Endothelial cell of umbilical vein (primary cell): Measurements from ENCODE around the gene KRT32.

Experiments used
- EZH2 ChIP-seq: IDR thresholded peaks from 2 replicates; pipeline ENCODE4 v1.6.1; 2012; ENCODE audit warnings: borderline replicate concordance, low read depth, mild to moderate bottlenecking, moderate library complexity, low read length, inconsistent platforms; ENCODE audit not compliant: severe bottlenecking
- FOS ChIP-seq: IDR thresholded peaks from 2 replicates; pipeline ENCODE4 v1.6.1; 2011; ENCODE audit warnings: mild to moderate bottlenecking, low read length, moderate library complexity, borderline replicate concordance; ENCODE audit not compliant: insufficient read depth
- GATA2 ChIP-seq: IDR thresholded peaks from 2 replicates; pipeline ENCODE4 v1.7.0; 2011; ENCODE audit warnings: low read depth, mild to moderate bottlenecking, moderate library complexity, mixed read lengths, low read length; ENCODE audit not compliant: insufficient read length, insufficient read depth
- MYC ChIP-seq: IDR thresholded peaks from one replicate; pipeline ENCODE4 v1.6.1; 2011; ENCODE audit warnings: mild to moderate bottlenecking, low read depth, low read length
- POLR2A ChIP-seq: IDR thresholded peaks from 2 replicates; pipeline ENCODE4 v1.6.1; 2012; ENCODE audit warnings: low read depth, mild to moderate bottlenecking, control low read depth, low read length
- POLR2AphosphoS5 ChIP-seq: IDR thresholded peaks from 2 replicates; pipeline ENCODE4 v1.6.1; 2012; ENCODE audit warnings: low read depth, mild to moderate bottlenecking, control low read depth, low read length, moderate library complexity; ENCODE audit not compliant: insufficient read depth
- TF ChIP-seq, protein P1 (sequence below), 2 donors: IDR thresholded peaks; 1 replicate in 1 of 2; 2 replicates in 1 of 2; pipeline ENCODE4 v1.5.1; 2011; ENCODE audit warnings: low read length in 2 of 2, mild to moderate bottlenecking in 2 of 2, moderate library complexity in 2 of 2, control low read depth in 1 of 2, inconsistent platforms in 1 of 2, low read depth in 1 of 2; ENCODE audit not compliant: insufficient read depth in 1 of 2; ENCODE audit errors: extremely low read depth in 1 of 2
- TF ChIP-seq, protein P2 (sequence below): IDR thresholded peaks from 2 replicates; pipeline ENCODE4 v1.6.1; 2011; ENCODE audit not compliant: insufficient read depth, insufficient read length

DNA sequence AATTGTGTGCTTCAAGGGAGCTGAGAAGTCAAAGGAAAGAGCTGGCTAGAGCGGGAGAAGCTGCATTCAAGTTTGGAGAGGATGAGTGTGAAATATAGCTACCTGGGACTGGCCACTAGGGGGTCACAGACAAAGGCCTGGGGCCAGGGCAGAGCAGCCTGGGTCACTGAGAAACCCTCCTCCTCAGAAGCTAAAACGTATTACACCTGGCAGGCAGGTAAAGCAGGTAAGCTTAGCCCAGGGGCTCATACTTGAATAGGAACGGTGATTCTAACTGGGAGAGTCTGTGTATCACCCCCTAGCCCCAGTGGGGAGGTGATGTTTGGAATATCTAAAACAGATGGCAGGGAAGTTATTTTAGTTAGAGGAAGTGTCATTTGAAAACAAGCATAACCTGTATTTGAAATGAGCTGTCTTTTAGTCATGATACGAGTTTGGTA lies 49.6 kb downstream of the KRT32 start:
- no peak for TF ChIP-seq GATA2
- TF ChIP-seq, protein P1, sequence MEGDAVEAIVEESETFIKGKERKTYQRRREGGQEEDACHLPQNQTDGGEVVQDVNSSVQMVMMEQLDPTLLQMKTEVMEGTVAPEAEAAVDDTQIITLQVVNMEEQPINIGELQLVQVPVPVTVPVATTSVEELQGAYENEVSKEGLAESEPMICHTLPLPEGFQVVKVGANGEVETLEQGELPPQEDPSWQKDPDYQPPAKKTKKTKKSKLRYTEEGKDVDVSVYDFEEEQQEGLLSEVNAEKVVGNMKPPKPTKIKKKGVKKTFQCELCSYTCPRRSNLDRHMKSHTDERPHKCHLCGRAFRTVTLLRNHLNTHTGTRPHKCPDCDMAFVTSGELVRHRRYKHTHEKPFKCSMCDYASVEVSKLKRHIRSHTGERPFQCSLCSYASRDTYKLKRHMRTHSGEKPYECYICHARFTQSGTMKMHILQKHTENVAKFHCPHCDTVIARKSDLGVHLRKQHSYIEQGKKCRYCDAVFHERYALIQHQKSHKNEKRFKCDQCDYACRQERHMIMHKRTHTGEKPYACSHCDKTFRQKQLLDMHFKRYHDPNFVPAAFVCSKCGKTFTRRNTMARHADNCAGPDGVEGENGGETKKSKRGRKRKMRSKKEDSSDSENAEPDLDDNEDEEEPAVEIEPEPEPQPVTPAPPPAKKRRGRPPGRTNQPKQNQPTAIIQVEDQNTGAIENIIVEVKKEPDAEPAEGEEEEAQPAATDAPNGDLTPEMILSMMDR (IDR thresholded peaks at IDR 0.05; ENCODE audit: extremely low read depth in 1 of 2, insufficient read depth in 1 of 2, low read depth in 1 of 2, low read length in 2 of 2), result peak; percentile 18 to 21
- no peak for TF ChIP-seq FOS
- TF ChIP-seq, protein P2, sequence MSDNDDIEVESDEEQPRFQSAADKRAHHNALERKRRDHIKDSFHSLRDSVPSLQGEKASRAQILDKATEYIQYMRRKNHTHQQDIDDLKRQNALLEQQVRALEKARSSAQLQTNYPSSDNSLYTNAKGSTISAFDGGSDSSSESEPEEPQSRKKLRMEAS, result no peak
- no peak for TF ChIP-seq POLR2A
- no peak for TF ChIP-seq EZH2
- no peak for TF ChIP-seq POLR2AphosphoS5
- TF ChIP-seq MYC, result no peak
